Activated naive CD8-positive, alpha-beta T cell treated with anti-CD3 and anti-CD28 coated beads for 36 hours (primary cell): ENCODE measurements around the gene NNT. TPM values are rescaled to one million over a fixed set of nuclear protein-coding genes. Genes with fewer than 3 reads are reported as not detected.

ENCODE experiments used
- DNase-seq: peaks from one replicate; pipeline ENCODE4 v3.0.0; 2021
- H3K27ac Mint-ChIP-seq: one replicate; pipeline ENCODE4 v1.8.0; 2022; ENCODE audit warnings: mild to moderate bottlenecking, moderate library complexity, mixed read lengths
- H3K27me3 Mint-ChIP-seq: one replicate; pipeline ENCODE4 v1.8.0; 2022; ENCODE audit warnings: mild to moderate bottlenecking, mixed read lengths
- H3K36me3 Mint-ChIP-seq: one replicate; pipeline ENCODE4 v1.8.0; 2021; ENCODE audit warnings: mild to moderate bottlenecking, mixed read lengths
- H3K4me1 Mint-ChIP-seq: one replicate; pipeline ENCODE4 v1.8.0; 2021; ENCODE audit warnings: mixed read lengths
- H3K4me3 Mint-ChIP-seq: one replicate; pipeline ENCODE4 v1.8.0; 2022; ENCODE audit warnings: mild to moderate bottlenecking, moderate library complexity, mixed read lengths
- H3K9me3 Mint-ChIP-seq: one replicate; pipeline ENCODE4 v1.8.0; 2022; ENCODE audit warnings: mixed read lengths
- total RNA-seq, 2 experiments: library from RNA; stranded (reverse); gene quantifications; one replicate each; pipeline ENCODE4 v1.2.3, GENCODE V29; 2021

NNT gene
- total RNA-seq, 2 experiments from 2014 or later = 69.7 to 71.8 TPM

DNA sequence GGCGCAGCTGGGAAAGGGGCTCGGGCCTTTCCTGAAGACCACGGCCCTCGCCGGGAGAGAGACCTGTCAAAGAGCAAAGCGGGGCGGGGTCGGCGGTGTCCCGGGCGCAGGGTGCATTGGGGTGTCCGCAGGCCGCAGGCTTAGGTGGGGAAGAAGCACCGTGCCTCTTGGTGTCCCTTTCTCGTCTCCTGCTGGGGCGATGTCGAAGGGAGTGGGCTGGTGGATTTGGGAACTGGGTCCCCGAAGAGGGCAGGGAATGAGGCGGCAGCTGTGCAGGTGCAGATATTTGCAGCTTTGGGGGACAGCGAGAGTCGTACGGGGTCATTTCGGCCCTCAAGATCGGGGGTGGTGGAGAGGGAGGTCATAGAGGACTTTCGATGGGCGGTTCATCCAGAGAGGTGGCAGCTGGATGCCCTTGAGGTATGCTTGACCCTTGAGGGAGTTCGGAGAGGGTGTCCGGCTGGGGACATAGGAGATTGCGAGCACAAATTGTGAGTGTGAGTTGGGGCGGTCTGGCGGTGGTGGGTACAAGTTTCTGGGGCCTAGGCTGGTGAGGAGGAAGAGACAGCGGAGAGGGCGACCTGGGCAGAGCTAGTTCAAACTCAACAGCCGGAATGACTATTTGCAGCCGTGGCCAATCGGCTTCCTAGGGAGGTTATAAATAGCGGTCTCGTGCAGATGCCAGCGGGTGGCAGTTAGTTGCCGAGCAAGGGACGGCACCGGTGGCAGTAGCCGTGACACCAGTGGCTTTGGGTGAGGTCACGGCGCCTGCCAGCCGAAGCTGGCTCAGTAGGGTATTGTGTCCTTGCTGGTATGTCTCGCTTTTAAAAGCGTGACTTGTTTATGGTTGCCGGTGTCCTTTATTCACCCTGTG, 601 bp downstream of the NNT start:
- peak; percentile 77 for DNase-seq
- Mint-ChIP-seq H3K36me3 (peaks cover 17% of the 10 kb centered on the region), H3K4me3 (peak overlapping the region; percentile 85), H3K9me3 (peaks cover 2% of the 10 kb centered on the region), H3K4me1 (peaks cover 21% of the 10 kb centered on the region), H3K27ac (peak overlapping the region; percentile 78), H3K27me3 (no peaks in the 10 kb centered on the region)

DNA sequence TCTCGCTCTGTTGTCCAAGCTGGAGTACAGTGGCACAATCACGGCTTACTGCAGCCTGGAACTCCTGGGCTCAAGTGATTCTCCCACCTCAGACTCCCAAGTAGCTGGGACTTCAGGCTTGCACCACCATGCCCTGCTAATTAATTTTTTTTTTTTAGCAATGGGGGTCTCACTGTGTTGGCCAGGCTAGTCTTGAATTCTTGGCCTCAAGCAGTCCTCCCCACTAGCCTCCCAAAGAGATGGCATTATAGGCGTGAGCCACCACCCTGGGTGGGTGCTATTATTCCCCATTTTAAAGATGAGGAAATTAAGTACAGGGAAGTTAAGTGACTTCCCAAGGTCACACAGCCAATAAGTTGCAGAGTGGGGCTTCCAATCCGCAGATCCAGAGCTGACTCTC, 1.7 kb downstream of the NNT start:
- H3K9me3 Mint-ChIP-seq = peaks cover 2% of the 10 kb centered on the region
- DNase-seq = no peak
- H3K27ac Mint-ChIP-seq = no peak overlapping the region
- H3K4me1 Mint-ChIP-seq = peaks cover 19% of the 10 kb centered on the region
- peaks cover 22% of the 10 kb centered on the region for H3K36me3 Mint-ChIP-seq
- peak overlapping the region; percentile 85 for H3K4me3 Mint-ChIP-seq
- no peaks in the 10 kb centered on the region for H3K27me3 Mint-ChIP-seq

DNA sequence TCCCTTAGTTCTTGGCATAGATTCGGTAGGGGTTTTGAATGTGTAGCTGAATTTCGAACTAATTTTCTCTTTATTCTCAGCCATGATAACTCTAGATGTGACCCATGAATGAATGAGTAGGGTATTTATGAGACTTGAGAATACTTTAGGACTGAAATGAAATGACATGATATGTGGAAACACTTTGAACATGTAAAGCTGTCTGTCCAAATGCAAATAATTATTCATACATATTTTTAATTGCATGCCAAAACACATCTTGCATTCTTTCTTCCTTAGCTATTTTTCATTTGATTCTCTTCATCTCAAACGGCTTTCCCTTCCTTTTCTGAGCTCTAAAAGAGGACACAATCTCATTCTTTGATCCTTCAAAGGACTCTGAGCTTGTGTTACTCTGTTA, 3.4 kb downstream of the NNT start:
- Mint-ChIP-seq H3K36me3 (peaks cover 24% of the 10 kb centered on the region), H3K4me1 (peaks cover 16% of the 10 kb centered on the region), H3K27ac (no peak overlapping the region), H3K4me3 (no peak overlapping the region), H3K27me3 (no peaks in the 10 kb centered on the region), H3K9me3 (peaks cover 2% of the 10 kb centered on the region)
- DNase-seq = no peak

DNA sequence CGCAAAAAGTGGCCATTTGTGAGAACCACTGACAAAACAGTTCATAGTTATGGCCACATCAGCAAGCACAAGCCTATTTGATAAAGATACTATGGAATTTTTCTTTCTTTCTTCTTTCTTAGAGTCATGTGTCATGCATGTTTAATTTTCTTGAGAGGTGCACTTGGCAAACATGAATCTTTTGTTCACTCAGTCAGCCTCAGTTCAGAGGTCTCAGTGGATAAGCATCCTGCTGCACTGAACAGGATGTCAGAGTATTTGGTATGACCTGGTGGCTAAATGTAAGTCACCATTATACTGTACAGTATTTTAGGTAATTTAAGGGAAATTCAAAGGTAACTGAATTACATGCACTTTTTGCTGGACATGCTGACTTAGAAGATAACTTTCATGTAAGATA, 5.4 kb downstream of the NNT start:
- DNase-seq = no peak
- Mint-ChIP-seq H3K36me3 (peaks cover 24% of the 10 kb centered on the region), H3K4me1 (peaks cover 11% of the 10 kb centered on the region), H3K4me3 (no peak overlapping the region), H3K9me3 (peaks cover 2% of the 10 kb centered on the region), H3K27me3 (no peaks in the 10 kb centered on the region), H3K27ac (no peak overlapping the region)

DNA sequence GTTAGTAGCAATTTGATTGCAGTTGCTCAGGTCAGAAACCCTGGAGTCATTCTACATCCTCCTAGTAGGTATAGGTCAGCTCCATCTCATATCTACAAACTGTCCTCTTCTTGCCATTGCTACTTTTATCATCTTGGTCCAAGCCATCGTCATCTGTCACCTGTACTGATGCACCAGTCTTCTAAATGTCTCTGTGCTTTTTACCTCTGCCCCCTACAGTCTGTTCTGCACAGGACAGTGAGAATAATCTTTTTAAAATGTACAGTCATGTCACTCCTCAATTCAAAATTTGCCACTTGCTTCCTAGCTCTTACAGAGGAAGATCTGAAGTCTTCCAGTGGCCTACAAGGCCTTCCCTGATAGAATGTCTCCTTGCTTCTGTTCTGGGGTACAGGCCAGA, 6.8 kb downstream of the NNT start:
- H3K4me1 Mint-ChIP-seq = peaks cover 4% of the 10 kb centered on the region
- H3K36me3 Mint-ChIP-seq = peaks cover 20% of the 10 kb centered on the region
- no peak for DNase-seq

DNA sequence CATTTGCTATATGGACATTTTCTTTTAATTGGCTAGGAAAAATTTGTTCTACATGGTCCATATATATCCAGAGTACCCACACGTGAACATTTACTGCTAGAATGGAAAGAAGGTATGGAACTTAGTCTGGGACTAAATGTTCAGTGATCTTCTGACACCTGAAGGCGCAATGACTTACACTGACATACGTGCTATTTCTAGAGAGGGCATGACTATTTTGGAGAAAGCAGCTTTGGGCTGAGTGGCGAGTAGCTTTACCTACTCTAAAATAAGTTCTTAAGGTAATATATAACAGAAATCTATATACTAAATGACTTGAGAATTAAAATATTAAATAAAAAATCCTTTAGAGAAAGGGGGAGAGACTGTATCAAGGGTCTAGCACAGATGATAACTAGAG, 10.4 kb downstream of the NNT start:
- Mint-ChIP-seq H3K4me1 (peaks cover 1% of the 10 kb centered on the region), H3K4me3 (no peak overlapping the region), H3K36me3 (peaks cover 9% of the 10 kb centered on the region), H3K27me3 (no peaks in the 10 kb centered on the region), H3K9me3 (no peaks in the 10 kb centered on the region), H3K27ac (no peak overlapping the region)
- DNase-seq = no peak

More for the DNA sequence above, 6.8 kb downstream of the NNT start:
- no peak overlapping the region for H3K4me3 Mint-ChIP-seq
- H3K27ac Mint-ChIP-seq = no peak overlapping the region
- peaks cover 2% of the 10 kb centered on the region for H3K9me3 Mint-ChIP-seq
- no peaks in the 10 kb centered on the region for H3K27me3 Mint-ChIP-seq

DNA sequence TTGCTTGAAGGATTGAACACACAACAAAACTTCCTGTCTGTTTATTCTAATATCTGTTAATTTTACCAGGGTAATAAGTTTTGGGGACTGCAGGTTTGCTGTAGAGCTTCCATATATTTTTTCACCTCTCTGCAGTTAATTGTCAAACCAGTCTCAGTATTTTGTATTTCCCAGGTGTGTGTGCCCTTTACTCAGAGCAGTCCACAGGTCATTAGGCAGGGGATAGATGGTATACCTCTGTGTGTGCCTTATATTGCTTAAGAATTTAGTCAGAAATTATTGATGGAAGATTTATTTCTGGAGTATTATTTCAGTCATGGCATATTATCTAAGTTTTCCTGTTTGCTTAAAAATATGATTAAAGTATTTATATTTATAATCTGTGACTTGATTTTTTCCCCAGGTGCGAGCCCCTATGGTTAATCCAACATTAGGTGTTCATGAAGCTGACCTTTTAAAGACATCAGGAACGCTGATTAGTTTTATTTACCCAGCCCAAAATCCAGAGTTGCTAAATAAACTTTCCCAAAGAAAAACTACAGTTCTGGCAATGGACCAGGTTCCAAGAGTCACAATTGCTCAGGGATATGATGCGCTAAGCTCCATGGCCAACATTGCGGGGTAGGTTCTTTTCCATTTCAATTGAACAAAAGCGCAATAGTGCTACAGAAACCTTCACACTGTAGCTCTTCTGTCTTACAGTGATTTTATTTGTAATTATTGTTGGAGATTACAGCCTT, 12.6 kb downstream of the NNT start:
- Mint-ChIP-seq H3K36me3 (peaks cover 9% of the 10 kb centered on the region), H3K9me3 (no peaks in the 10 kb centered on the region), H3K4me1 (peaks cover under 1% of the 10 kb centered on the region), H3K27me3 (no peaks in the 10 kb centered on the region), H3K27ac (no peak overlapping the region), H3K4me3 (no peak overlapping the region)
- no peak for DNase-seq

DNA sequence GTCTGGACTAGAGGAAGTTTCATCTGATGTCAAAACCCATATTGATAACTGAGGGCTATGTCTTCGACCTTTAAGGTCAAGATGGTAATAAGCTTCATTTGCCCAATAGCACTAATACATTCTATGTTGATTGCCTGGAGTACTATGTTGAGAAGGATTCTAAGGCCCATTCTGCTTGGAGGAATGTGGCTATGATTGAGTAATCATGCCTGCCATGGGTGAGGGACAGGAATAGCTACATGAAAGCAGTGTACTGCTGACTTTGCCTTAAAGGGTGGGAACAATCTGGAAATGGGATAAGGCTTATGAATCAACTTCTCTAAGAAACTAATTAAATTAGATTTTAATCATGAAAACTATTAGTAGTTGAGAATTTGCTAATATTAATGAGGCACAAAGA, 13.6 kb downstream of the NNT start:
- H3K4me3 Mint-ChIP-seq = no peak overlapping the region
- H3K4me1 Mint-ChIP-seq = peaks cover 2% of the 10 kb centered on the region
- H3K27ac Mint-ChIP-seq = no peak overlapping the region
- H3K36me3 Mint-ChIP-seq = peaks cover 13% of the 10 kb centered on the region
- no peaks in the 10 kb centered on the region for H3K27me3 Mint-ChIP-seq
- no peak for DNase-seq
- no peaks in the 10 kb centered on the region for H3K9me3 Mint-ChIP-seq

DNA sequence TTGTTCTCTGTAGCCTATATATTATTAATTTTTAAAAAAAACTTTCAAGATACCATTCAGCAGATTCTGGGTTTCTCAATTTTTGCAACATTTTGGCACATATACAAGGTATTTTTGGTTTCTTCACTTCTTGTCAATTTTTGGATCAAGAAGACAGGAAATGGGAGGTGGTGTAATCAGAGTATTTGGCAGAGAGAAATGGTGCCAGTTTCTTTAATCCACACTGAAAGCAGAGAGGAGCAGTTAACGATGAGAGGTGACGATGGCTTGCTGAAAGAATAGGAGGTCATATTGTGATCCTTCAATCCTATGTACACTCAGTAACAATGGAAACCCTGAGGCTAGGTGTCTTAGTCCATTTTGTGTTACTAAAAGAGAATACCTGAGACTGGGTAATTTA, 16.4 kb downstream of the NNT start:
- Mint-ChIP-seq H3K27me3 (no peaks in the 10 kb centered on the region), H3K27ac (no peak overlapping the region), H3K9me3 (no peaks in the 10 kb centered on the region), H3K4me3 (no peak overlapping the region), H3K36me3 (peaks cover 16% of the 10 kb centered on the region), H3K4me1 (peaks cover 2% of the 10 kb centered on the region)
- no peak for DNase-seq

DNA sequence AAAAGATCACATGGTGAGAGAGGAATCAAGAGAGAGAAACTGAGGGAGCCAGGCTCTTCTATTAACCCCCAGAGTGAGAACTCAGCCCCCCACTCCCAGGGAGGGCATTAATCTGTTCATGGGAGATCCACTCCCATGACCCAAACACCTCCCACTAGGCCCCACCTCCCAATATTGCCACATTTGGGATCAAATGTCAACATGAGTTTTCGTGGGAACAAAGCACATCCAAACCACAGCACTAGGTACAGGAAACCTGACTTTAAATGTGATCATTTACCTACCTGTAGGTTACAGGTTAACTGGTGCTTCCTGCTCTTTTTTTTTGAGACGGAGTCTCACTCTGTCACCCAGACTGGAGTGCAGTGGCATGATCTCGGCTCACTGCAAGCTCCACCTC, 16.9 kb downstream of the NNT start:
- no peaks in the 10 kb centered on the region for H3K27me3 Mint-ChIP-seq
- no peaks in the 10 kb centered on the region for H3K9me3 Mint-ChIP-seq
- peaks cover 2% of the 10 kb centered on the region for H3K4me1 Mint-ChIP-seq
- H3K27ac Mint-ChIP-seq = no peak overlapping the region
- peaks cover 16% of the 10 kb centered on the region for H3K36me3 Mint-ChIP-seq
- DNase-seq = no peak
- no peak overlapping the region for H3K4me3 Mint-ChIP-seq

DNA sequence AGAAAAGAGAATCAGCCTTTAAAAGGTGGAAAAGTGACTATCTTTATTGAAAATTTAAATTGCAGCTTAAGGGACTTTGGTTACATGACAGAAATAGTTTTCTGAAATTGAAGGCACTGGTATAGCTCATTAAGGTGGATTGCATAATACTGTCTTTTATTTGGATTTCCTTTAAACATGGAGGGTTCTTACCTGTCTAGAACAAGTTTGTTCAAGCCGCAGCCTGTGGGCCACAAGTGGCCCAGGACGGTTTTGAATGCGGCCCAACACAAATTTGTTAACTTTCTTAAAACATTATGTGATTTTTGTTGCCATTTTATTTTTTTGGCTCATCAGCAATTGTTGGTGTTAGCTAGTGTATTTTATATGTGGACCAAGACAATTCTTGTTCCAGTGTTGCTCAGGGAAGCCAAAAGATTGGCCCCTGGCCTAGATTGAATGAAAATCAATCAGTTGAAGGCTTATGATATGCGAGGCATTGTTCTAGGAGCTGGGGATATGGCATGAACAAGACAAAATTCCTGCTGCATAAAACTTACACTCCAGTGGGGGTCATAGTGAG, 18.0 kb downstream of the NNT start:
- Mint-ChIP-seq H3K9me3 (no peaks in the 10 kb centered on the region), H3K27ac (no peak overlapping the region), H3K4me1 (peaks cover 2% of the 10 kb centered on the region), H3K4me3 (no peak overlapping the region), H3K36me3 (peaks cover 16% of the 10 kb centered on the region), H3K27me3 (no peaks in the 10 kb centered on the region)
- DNase-seq = no peak

DNA sequence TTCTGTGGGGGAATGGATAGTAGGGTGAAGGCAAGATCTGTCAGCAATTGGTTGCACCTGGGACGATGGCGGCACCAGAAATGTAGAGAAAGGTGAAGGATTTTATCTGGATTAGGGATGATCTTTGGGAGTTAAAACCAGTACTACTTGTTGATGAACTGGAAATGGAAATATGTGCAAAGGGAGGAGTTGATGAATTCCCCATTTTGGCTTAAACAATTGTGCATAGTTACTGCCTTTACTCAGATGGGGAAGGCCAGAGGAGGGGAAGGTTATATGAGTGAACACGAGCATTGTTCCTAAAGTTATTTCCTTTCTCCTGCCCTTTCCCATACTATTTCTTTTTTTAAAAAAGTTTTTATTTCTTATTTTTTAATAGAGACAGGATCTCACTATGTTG, 19.1 kb downstream of the NNT start:
- no peak overlapping the region for H3K27ac Mint-ChIP-seq
- H3K4me1 Mint-ChIP-seq = peaks cover 2% of the 10 kb centered on the region
- H3K36me3 Mint-ChIP-seq = peaks cover 16% of the 10 kb centered on the region
- H3K9me3 Mint-ChIP-seq = no peaks in the 10 kb centered on the region
- H3K4me3 Mint-ChIP-seq = no peak overlapping the region
- no peaks in the 10 kb centered on the region for H3K27me3 Mint-ChIP-seq
- DNase-seq = no peak

DNA sequence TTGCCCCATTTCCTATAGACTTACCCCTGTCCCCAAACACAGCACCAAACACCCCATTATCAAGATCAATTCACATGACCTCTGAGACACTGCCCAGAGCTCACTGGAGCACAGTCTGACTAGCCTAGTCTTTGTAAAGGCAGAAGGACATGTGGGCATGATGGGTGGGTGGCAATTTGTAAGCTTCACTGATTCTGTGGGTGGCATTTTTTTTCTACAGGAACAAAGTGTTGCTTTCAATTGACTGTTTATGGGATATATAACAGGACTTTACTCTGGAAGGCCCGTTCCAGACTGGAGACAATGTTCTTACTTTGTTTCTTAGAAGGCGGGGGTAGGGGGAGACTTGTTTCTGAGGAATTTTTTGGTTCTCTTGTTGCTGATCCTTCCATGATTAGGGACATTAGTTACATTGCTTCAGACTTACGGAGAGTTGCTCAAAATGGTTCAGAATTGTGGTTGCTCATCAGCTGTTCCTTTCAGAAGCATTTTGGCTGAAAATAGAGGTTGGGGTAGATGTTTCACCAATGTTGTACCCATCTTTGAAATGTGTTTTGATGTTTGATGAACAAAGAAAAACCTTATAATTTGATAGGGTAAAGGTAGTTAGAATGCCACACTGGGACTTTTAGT, 20.2 kb downstream of the NNT start:
- Mint-ChIP-seq H3K4me3 (no peak overlapping the region), H3K4me1 (peaks cover 2% of the 10 kb centered on the region), H3K9me3 (no peaks in the 10 kb centered on the region), H3K27me3 (no peaks in the 10 kb centered on the region), H3K36me3 (peaks cover 18% of the 10 kb centered on the region), H3K27ac (no peak overlapping the region)
- no peak for DNase-seq

DNA sequence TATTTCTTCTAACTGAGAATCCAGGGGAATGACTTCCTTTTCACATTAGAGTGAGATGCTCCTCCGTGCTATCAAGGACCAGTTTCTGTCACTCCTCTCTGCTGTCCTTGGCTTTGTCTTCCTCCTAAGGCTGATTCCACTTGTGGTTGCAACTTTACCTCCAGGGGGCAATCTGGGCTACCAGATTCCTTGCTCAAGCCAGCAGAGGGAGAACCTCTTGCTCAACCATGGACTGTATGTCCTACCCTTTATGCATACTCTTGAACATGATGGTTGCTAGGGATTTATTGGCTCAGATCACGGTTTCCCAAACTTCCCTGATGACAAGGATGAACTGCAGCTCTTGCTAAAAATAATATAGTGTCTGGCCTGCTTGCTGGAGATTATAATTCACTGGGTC, 24.0 kb downstream of the NNT start:
- Mint-ChIP-seq H3K4me3 (no peak overlapping the region), H3K9me3 (no peaks in the 10 kb centered on the region), H3K27ac (no peak overlapping the region), H3K27me3 (no peaks in the 10 kb centered on the region), H3K4me1 (peaks cover 3% of the 10 kb centered on the region), H3K36me3 (peaks cover 17% of the 10 kb centered on the region)
- no peak for DNase-seq
